ENCODE results near the gene GPR183. TPM values are rescaled to one million over a fixed set of nuclear protein-coding genes. Genes with fewer than 3 reads are reported as not detected.

Gene GPR183
- total and polyA plus RNA-seq, 10 of the 15 experiments (the other 5 are each of a cell fraction or from before 2014, with no cell fraction given): 134 to 669 (median 225) TPM

DNA sequence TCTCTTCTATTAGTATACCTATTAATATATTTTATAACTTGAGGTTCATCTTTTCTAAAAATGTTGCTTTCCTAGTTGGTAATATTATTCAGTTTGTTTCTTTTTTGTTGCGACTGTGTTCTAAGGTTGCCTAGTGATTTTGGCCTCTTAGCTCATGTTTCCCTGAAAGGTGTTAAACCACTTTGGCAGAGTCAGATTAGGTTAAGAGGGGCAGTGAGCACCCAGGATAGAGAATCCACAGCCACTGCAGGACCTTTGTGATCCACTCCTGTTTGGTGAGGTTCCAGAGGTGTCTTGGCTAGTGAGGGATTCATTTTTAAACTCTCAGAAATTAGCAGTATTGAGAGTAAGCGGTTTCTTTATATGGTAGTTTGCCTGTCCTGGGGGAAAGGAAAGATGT lies 34.1 kb downstream of the GPR183 start:
- SMC1A ChIA-PET (ENCODE audit: uncharacterized antibody, unreplicated experiment): interaction anchor here (0.8 to 14.4 kb wide), 9 partner anchors 9 to 231 kb away, joined by 3 to 306 read pairs (median 94); partner anchors contain the start of genes GPR183 and TM9SF2
- Histone ChIP-seq H3K4me1 (ENCODE audit: control insufficient read depth, insufficient read depth, low read length) (peaks cover 33% of the 10 kb centered on the region), H3K9ac (ENCODE audit: control insufficient read depth, insufficient read depth, low read length) (no peak overlapping the region), H4K20me1 (ENCODE audit: control insufficient read depth, insufficient read depth) (no peaks in the 10 kb centered on the region), H3K4me3 (no peak overlapping the region), H3K27me3 (replicated peaks in 1 of 2; ENCODE audit: control insufficient read depth in 2 of 2, insufficient read depth in 2 of 2, low read length in 1 of 2) (no peaks in the 10 kb centered on the region), H2AFZ (ENCODE audit: control insufficient read depth, low read depth, low read length) (no peak overlapping the region), H3K79me2 (ENCODE audit: control insufficient read depth, insufficient read depth, low read length) (peaks cover 24% of the 10 kb centered on the region), H3K9me3 (replicated peaks; ENCODE audit: control insufficient read depth, insufficient read depth, low read length) (peaks cover 10% of the 10 kb centered on the region; the same call in 2 of the 3 replicates), H3K4me2 (ENCODE audit: control insufficient read depth, insufficient read depth) (no peak overlapping the region), H3K36me3 (ENCODE audit: control insufficient read depth in 2 of 2, insufficient read depth in 2 of 2, low read length in 1 of 2) (no peaks in the 10 kb centered on the region; a peak in 1 of 4 replicates), H3K27ac (ENCODE audit: control insufficient read depth, insufficient read depth) (no peak overlapping the region)
- intact Hi-C loops (cut with micrococcal nuclease; ENCODE audit: unreplicated experiment) (no loop called here), in situ Hi-C loops (cut with MboI) (loop anchor here (5.0 kb wide), 1 partner anchor 164 kb away; no protein-coding TSS in a partner anchor)
- FAIRE-seq (no peak), DNase-seq (ENCODE audit: low read depth, low spot score) (no peak), ATAC-seq (no peak)
- no peak for TF ChIP-seq FOXM1 (IDR thresholded peaks at IDR 0.05; ENCODE audit: low read depth, low read length)
- no peak for TF ChIP-seq EED (IDR thresholded peaks at IDR 0.05; ENCODE audit: low read depth)
- no peak for TF ChIP-seq FOS (IDR thresholded peaks at IDR 0.05; ENCODE audit: borderline replicate concordance, extremely low read depth, insufficient read length)
- TF ChIP-seq MLLT1 (IDR thresholded peaks at IDR 0.05): no peak
- TF ChIP-seq SREBF2 (IDR thresholded peaks at IDR 0.05; ENCODE audit: low read length): no peak
- TF ChIP-seq ZNF384 (IDR thresholded peaks at IDR 0.05; ENCODE audit: borderline replicate concordance, low read depth, low read length): no peak
- no peak for TF ChIP-seq GABPA (IDR thresholded peaks at IDR 0.05; ENCODE audit: low read depth)
- TF ChIP-seq RFX5 (IDR thresholded peaks at IDR 0.05; ENCODE audit: low read depth, low read length): no peak
- CTCF ChIA-PET: interaction anchor here (0.8 to 12.3 kb wide), 7 partner anchors 10 to 233 kb away, joined by 3 to 440 read pairs (median 54); partner anchors contain the start of gene UBAC2
- 94% methylated on average over 2 of the region's 2 CpGs for WGBS (ENCODE audit: insufficient coverage, insufficient replicate concordance, low lambda C conversion rate, missing lambda C conversion rate)
- POLR2A ChIA-PET: interaction anchor here (0.9 to 1.9 kb wide), 2 partner anchors 9 to 62 kb away, joined by 4 to 6 read pairs; no protein-coding TSS in a partner anchor
- no TSS peak for BruUV-seq (replicated peaks)
- RAD21 ChIA-PET (ENCODE audit: unreplicated experiment): interaction anchor here (2.2 to 12.6 kb wide), 4 partner anchors 10 to 164 kb away, joined by 5 to 293 read pairs (median 176); partner anchors contain the start of gene GPR183

All from GM12878 (cell line).